B cell (primary cell): Measurements from ENCODE around the gene VWA3A. TPM values are rescaled to one million over a fixed set of nuclear protein-coding genes. Genes with fewer than 3 reads are reported as not detected.

ENCODE experiments used
- ATAC-seq: fragments of 200-7000 bp; cut with Tn5 transposase; one replicate; pipeline ENCODE4 v1.10.0; 2021; ENCODE audit warnings: low read depth, mild to moderate bottlenecking, moderate number of reproducible peaks, moderate library complexity
- CTCF ChIA-PET: fragments of 350-600 bp; sonication (Branson Sonifier 250); formaldehyde crosslinking; loops from one replicate; lab custom pipeline; 2021; ENCODE audit warnings: antibody characterized with exemption, inconsistent platforms; lab: Charles Lee
- POLR2A ChIA-PET: fragments of 350-600 bp; sonication (Branson Sonifier 250); formaldehyde crosslinking; loops from one replicate; lab custom pipeline; 2021; ENCODE audit warnings: antibody characterized with exemption; lab: Charles Lee
- DNase-seq: peaks from one replicate; pipeline ENCODE4 v3.0.0; 2013
- H2AFZ ChIP-seq: 2 replicates; pipeline ENCODE4 v1.6.1; 2012; ENCODE audit warnings: mild to moderate bottlenecking, low read depth, low read length; ENCODE audit not compliant: insufficient read depth, poor library complexity, severe bottlenecking
- H3K27ac ChIP-seq, 2 donors: 1 replicate in 1 of 2; 2 replicates in 1 of 2; pipeline ENCODE4 v1.5.1; 2012 to 2013; ENCODE audit warnings: low read length in 2 of 2, mild to moderate bottlenecking in 2 of 2, moderate library complexity in 1 of 2
- H3K27me3 ChIP-seq, 4 experiments: fragments of 200-600 bp in 1 of 4; sonication (generic) in 1 of 4; replicated peaks in 1 of 4; 1 replicate in 2 of 4; 2 replicates in 2 of 4; pipeline versions ENCODE4 v1.6.1 to v1.7.0; 2013 to 2016; ENCODE audit warnings: low read length in 3 of 4, mild to moderate bottlenecking in 2 of 4, mixed read lengths in 1 of 4, moderate library complexity in 1 of 4; ENCODE audit not compliant: insufficient read depth in 4 of 4, control insufficient read depth in 3 of 4; ENCODE audit errors: control extremely low read depth in 1 of 4
- H3K36me3 ChIP-seq, 2 experiments: replicated peaks in 1 of 2; 1 replicate in 1 of 2; 2 replicates in 1 of 2; pipeline versions ENCODE4 v1.6.1 to v1.7.1; 2013; ENCODE audit warnings: low read length in 1 of 2; ENCODE audit not compliant: insufficient read depth in 2 of 2, control insufficient read depth in 1 of 2; ENCODE audit errors: control extremely low read depth in 1 of 2, extremely low read depth in 1 of 2
- H3K4me1 ChIP-seq, 2 donors: fragments of 200-600 bp in 1 of 2; sonication (generic) in 1 of 2; 1 replicate in 1 of 2; 2 replicates in 1 of 2; pipeline versions ENCODE4 v1.5.1 to v1.6.1; 2013 to 2017; ENCODE audit warnings: low read length in 2 of 2; ENCODE audit not compliant: control insufficient read depth in 2 of 2, insufficient read depth in 2 of 2
- H3K4me2 ChIP-seq: replicated peaks from 2 replicates; pipeline ENCODE3; 2012; ENCODE audit warnings: mild to moderate bottlenecking, low read depth, low read length; ENCODE audit not compliant: poor library complexity, severe bottlenecking
- H3K4me3 ChIP-seq, 5 experiments: fragments of 200-600 bp in 1 of 5; sonication (generic) in 1 of 5; 1 replicate in 3 of 5; 2 replicates in 2 of 5; pipeline versions ENCODE4 v1.5.1 to v1.7.0; 2011 to 2016; ENCODE audit warnings: low read length in 4 of 5, mild to moderate bottlenecking in 4 of 5, low read depth in 2 of 5, control low read depth in 1 of 5, moderate library complexity in 1 of 5; ENCODE audit not compliant: insufficient read depth in 1 of 5; ENCODE audit errors: control extremely low read depth in 1 of 5, extremely low read depth in 1 of 5
- H3K79me2 ChIP-seq: fragments of 200-600 bp; sonication (generic); one replicate; pipeline ENCODE4 v1.6.0; 2016; ENCODE audit warnings: low read length; ENCODE audit not compliant: control insufficient read depth, insufficient read depth
- H3K9ac ChIP-seq: fragments of 200-600 bp; sonication (generic); 2 replicates; pipeline ENCODE4 v1.6.1; 2017; ENCODE audit warnings: mild to moderate bottlenecking, low read length, moderate library complexity
- H3K9me3 ChIP-seq, 3 donors: one replicate each; pipeline versions ENCODE4 v1.6.1 to v1.7.1; 2013; ENCODE audit warnings: low read length in 2 of 3; ENCODE audit not compliant: control insufficient read depth in 2 of 3, insufficient read depth in 1 of 3; ENCODE audit errors: control extremely low read depth in 1 of 3
- H4K20me1 ChIP-seq: 2 replicates; pipeline ENCODE4 v1.6.0; 2012; ENCODE audit warnings: mild to moderate bottlenecking, low read length; ENCODE audit not compliant: insufficient read depth, control insufficient read depth, poor library complexity, severe bottlenecking
- H3K27ac Mint-ChIP-seq: one replicate; pipeline ENCODE4 v1.8.0; 2021; ENCODE audit warnings: mixed read lengths
- H3K27me3 Mint-ChIP-seq: one replicate; pipeline ENCODE4 v1.8.0; 2021; ENCODE audit warnings: mixed read lengths
- H3K4me1 Mint-ChIP-seq: one replicate; pipeline ENCODE4 v1.8.0; 2021; ENCODE audit warnings: mixed read lengths
- H3K4me3 Mint-ChIP-seq: one replicate; pipeline ENCODE4 v1.8.0; 2021; ENCODE audit warnings: mixed read lengths
- H3K9me3 Mint-ChIP-seq: one replicate; pipeline ENCODE4 v1.8.0; 2022; ENCODE audit warnings: mixed read lengths; ENCODE audit not compliant: insufficient read depth
- CTCF ChIP-seq: fragments of 200-600 bp; IDR thresholded peaks from one replicate; pipeline ENCODE4 v1.8.0; 2022; ENCODE audit warnings: antibody characterized with exemption, mild to moderate bottlenecking
- EZH2 ChIP-seq: IDR thresholded peaks from 2 replicates; pipeline ENCODE4 v1.6.1; 2012; ENCODE audit warnings: borderline replicate concordance, low read depth, mild to moderate bottlenecking, moderate library complexity, low read length; ENCODE audit not compliant: insufficient read depth, poor library complexity, severe bottlenecking
- WGBS: methylation state at CpG from one replicate; pipeline ENCODE4 v1.1.5; 2013; ENCODE audit warnings: missing lambda C conversion rate; ENCODE audit not compliant: insufficient coverage; 5-methylcytosine and 5-hydroxymethylcytosine counted together
- intact Hi-C: fragments of 100-400 bp; cut with micrococcal nuclease; formaldehyde crosslinking; loops from one replicate; pipeline ENCODE4 v1.10.0; 2022
- polyA plus RNA-seq: library from polyadenylated mRNA; depleted of rRNA; stranded (reverse); fragments of >200 nt; gene quantifications from 2 replicates; pipeline ENCODE4 v1.2.3, GENCODE V29; 2012
- total RNA-seq, 2 donors: library from RNA; stranded (reverse); fragments of 120-200 nt in 1 of 2; gene quantifications; 1 replicate in 1 of 2; 2 replicates in 1 of 2; pipeline versions ENCODE4 v1.2.3 to v1.2.4, GENCODE V29; 2013 to 2022

VWA3A gene
- total and polyA plus RNA-seq, 2 donors (not counting 1 experiment from before 2014, with no cell fraction given) = 0.28 to 0.47 TPM

- Histone ChIP-seq H2AFZ (peak overlapping the region; percentile 48), H3K9ac (peak overlapping the region; percentile 71), H3K4me2 (peak overlapping the region; percentile 88), H3K9me3 (peaks cover 0 to 4% (median 0%) of the 10 kb centered on the region in 3 donors), H3K36me3 (no peaks in the 10 kb centered on the region), H3K4me1 (peaks cover 34 to 41% of the 10 kb centered on the region in 2 donors), H3K79me2 (no peaks in the 10 kb centered on the region), H3K4me3 (peak overlapping the region; percentile 31 to 70 (median 56)), H3K27me3 (no peaks in the 10 kb centered on the region), H3K27ac (peak overlapping the region; percentile 96 to 100), H4K20me1 (no peaks in the 10 kb centered on the region)
- peaks cover 7% of the 10 kb centered on the region for H3K9me3 Mint-ChIP-seq
- TF ChIP-seq CTCF (no peak), EZH2 (no peak)
- no peaks in the 10 kb centered on the region for H3K27me3 Mint-ChIP-seq
- ChIA-PET POLR2A (interaction anchor here (0.6 to 5.0 kb wide), 11 partner anchors 16 to 370 kb away, joined by 3 to 28 read pairs (median 7); partner anchors contain the start of genes EEF2K, MOSMO and POLR3E), CTCF (interaction anchor here (0.6 to 7.0 kb wide), 15 partner anchors 9 to 247 kb away, joined by 3 to 97 read pairs (median 9); partner anchors contain the start of genes EEF2K, MOSMO, PDZD9 and POLR3E)
- H3K4me3 Mint-ChIP-seq = peak overlapping the region; percentile 99
- peaks cover 47% of the 10 kb centered on the region for H3K4me1 Mint-ChIP-seq
- ATAC-seq (no peak), DNase-seq (no peak)
- peak overlapping the region; percentile 100 for H3K27ac Mint-ChIP-seq
- WGBS = 2% methylated on average over 8 of the region's 18 CpGs
- intact Hi-C loops = loop anchor here (1.0 to 10.0 kb wide), 8 partner anchors 108 to 1449 kb away; partner anchors contain the start of genes CDR2, DCUN1D3, LYRM1 and METTL9
Observed at GRCh38 chr16:22189473-22190080, 97.2 kb downstream of the VWA3A start.
